Esophagus muscularis mucosa (tissue), 4 donors: Measurements from ENCODE around the gene C1orf21. TPM values are rescaled to one million over a fixed set of nuclear protein-coding genes. Genes with fewer than 3 reads are reported as not detected.
A peak's percentile ranks its signal among the peaks of the same experiment; 100 is the strongest.

Experiments used
- DNase-seq: peaks from one replicate; pipeline ENCODE4 v3.0.0-alpha.2; 2017; ENCODE audit errors: extremely low spot score
- H3K27ac ChIP-seq, 4 donors: fragments of 200-600 bp; sonication (generic); replicated peaks in 1 of 4; 1 replicate in 3 of 4; 2 replicates in 1 of 4; pipeline ENCODE4 v1.5.1; 2016 to 2019; ENCODE audit warnings: mild to moderate bottlenecking in 1 of 4
- H3K27me3 ChIP-seq, 4 donors: fragments of 200-600 bp; sonication (generic); one replicate each; pipeline versions ENCODE4 v1.5.1 to v1.6.0; 2016 to 2019
- H3K36me3 ChIP-seq, 4 donors: fragments of 200-600 bp; sonication (generic); one replicate each; pipeline ENCODE4 v1.5.1; 2016 to 2019
- H3K4me1 ChIP-seq, 4 donors: fragments of 200-600 bp; sonication (generic); one replicate each; pipeline ENCODE4 v1.5.1; 2016 to 2019
- H3K4me3 ChIP-seq, 4 donors: fragments of 200-600 bp; sonication (generic); 1 replicate in 2 of 4; 2 replicates in 2 of 4; pipeline ENCODE4 v1.5.1; 2016 to 2019; ENCODE audit warnings: mild to moderate bottlenecking in 4 of 4, moderate library complexity in 1 of 4
- H3K9me3 ChIP-seq, 4 donors: fragments of 200-600 bp; sonication (generic); 1 replicate in 3 of 4; 2 replicates in 1 of 4; pipeline ENCODE4 v1.5.1; 2016 to 2019
- CTCF ChIP-seq, 3 experiments: fragments of 200-600 bp in 2 of 3; fragments of 450-650 bp in 1 of 3; sonication (generic) in 2 of 3; IDR thresholded peaks; one replicate each; pipeline ENCODE4 v1.5.1; 2017 to 2019; ENCODE audit warnings: antibody characterized with exemption in 3 of 3, mild to moderate bottlenecking in 2 of 3, moderate library complexity in 1 of 3
- EP300 ChIP-seq: sonication (generic); formaldehyde crosslinking; IDR thresholded peaks from one replicate; pipeline ENCODE4 v1.6.1; 2017; ENCODE audit warnings: antibody characterized with exemption
- POLR2A ChIP-seq: fragments of 450-650 bp; IDR thresholded peaks from one replicate; pipeline ENCODE4 v1.6.1; 2017; ENCODE audit warnings: antibody characterized with exemption, moderate library complexity, mild to moderate bottlenecking, low read depth
- POLR2AphosphoS5 ChIP-seq, 2 donors: sonication (generic); formaldehyde crosslinking; IDR thresholded peaks; one replicate each; pipeline ENCODE4 v1.6.1; 2017; ENCODE audit warnings: antibody characterized with exemption in 2 of 2
- WGBS: methylation state at CpG from one replicate; pipeline ENCODE4 v1.1.5; 2018; 5-methylcytosine and 5-hydroxymethylcytosine counted together
- intact Hi-C: fragments of 100-400 bp; cut with DNase I; formaldehyde crosslinking; loops from one replicate; pipeline ENCODE4 v1.15.1; 2023
- total RNA-seq, 4 donors: library from RNA; depleted of rRNA; stranded (reverse); fragments of >200 nt; gene quantifications; one replicate each; pipeline versions ENCODE4 v1.1.0 to v1.2.1, GENCODE V29; 2016

The C1orf21 gene
- total RNA-seq, 4 donors from 2014 or later: 39.5 to 91.7 (median 58.8) TPM

DNA sequence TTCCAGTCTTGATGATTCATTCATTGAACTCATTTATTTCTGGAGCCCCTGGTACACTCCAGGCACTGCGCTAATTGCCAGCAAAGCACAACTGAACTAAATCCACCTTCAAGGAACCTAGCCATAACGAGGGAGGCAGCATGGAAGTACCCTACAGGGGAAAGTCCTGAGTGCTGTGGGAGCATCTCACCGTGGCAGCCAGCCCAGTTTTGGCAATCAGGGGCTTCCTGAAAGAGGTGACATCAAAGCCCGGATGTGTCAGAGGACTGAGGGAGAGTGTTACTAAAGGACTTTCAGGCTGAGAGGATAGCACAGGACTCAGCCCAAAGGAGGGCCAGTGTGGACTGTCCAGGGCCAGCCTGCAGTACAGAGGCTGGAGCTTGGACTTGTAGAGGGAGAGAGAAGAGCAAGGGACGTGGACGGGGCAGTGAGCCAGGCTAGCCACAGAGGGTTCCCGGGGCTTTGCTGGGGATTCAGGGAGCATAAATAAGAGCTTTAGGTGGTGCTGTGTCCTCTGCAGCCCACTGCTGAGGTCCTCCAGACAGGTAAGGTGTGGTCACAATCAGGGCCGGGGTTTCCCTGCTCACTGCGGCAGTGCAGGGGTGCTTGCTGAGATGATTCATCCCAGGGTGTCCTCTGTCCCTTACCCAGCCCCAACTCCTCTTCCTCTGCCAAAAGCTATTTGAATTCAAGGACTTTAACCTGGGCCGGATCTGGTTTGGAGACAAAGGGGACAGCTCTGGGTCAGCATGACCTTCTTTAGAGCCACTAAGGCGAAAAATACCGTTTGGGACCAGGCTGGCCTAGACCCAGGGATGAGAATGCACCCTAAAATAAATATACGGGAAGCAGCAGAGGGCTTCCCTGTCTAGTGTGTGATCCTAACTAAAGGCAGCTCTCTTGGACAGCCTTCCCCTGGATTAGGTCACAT is 239.5 kb downstream of the C1orf21 start:
- H3K27me3 ChIP-seq: no peaks in the 10 kb centered on the region
- no peak for TF ChIP-seq CTCF (IDR thresholded peaks at IDR 0.05)
- peak in 1 of 2 donors; percentile 15 for TF ChIP-seq POLR2AphosphoS5 (IDR thresholded peaks at IDR 0.05)
- DNase-seq: no peak
- H3K4me3 ChIP-seq: no peak overlapping the region
- no peaks in the 10 kb centered on the region for H3K9me3 ChIP-seq
- 62% methylated on average over 13 of the region's 13 CpGs for WGBS
- H3K36me3 ChIP-seq: no peaks in the 10 kb centered on the region
- peak overlapping the region; percentile 47 to 96 (median 86) for H3K27ac ChIP-seq
- intact Hi-C loops: no loop called here
- peaks cover 80 to 93% (median 85%) of the 10 kb centered on the region in 4 donors for H3K4me1 ChIP-seq

- intact Hi-C loops: no loop called here
- H3K9me3 ChIP-seq: no peaks in the 10 kb centered on the region
- no peak for DNase-seq
- no peaks in the 10 kb centered on the region for H3K27me3 ChIP-seq
- peaks cover 74 to 91% (median 80%) of the 10 kb centered on the region in 4 donors for H3K4me1 ChIP-seq
- TF ChIP-seq POLR2AphosphoS5 (IDR thresholded peaks at IDR 0.05) (no peak), POLR2A (no peak), EP300 (no peak), CTCF (IDR thresholded peaks at IDR 0.05) (no peak)
- H3K27ac ChIP-seq: peak overlapping the region; percentile 47 to 96 (median 86)
- H3K4me3 ChIP-seq: no peak overlapping the region
- H3K36me3 ChIP-seq: no peaks in the 10 kb centered on the region
- WGBS: 83% methylated on average over 3 of the region's 3 CpGs
Observed at GRCh38 chr1:184627007-184627341, 240.1 kb downstream of the C1orf21 start.

GRCh38 chr1:184629266-184629665 is 242.4 kb downstream of the C1orf21 start:
- TF ChIP-seq POLR2A (no peak), POLR2AphosphoS5 (IDR thresholded peaks at IDR 0.05) (no peak), CTCF (IDR thresholded peaks at IDR 0.05) (no peak), EP300 (no peak)
- Histone ChIP-seq H3K4me3 (no peak overlapping the region), H3K27ac (peak overlapping the region; percentile 66 to 78 (median 70)), H3K27me3 (no peaks in the 10 kb centered on the region), H3K36me3 (no peaks in the 10 kb centered on the region), H3K4me1 (peaks cover 65 to 84% (median 79%) of the 10 kb centered on the region in 4 donors), H3K9me3 (no peaks in the 10 kb centered on the region)
- WGBS: 88% methylated on average over 4 of the region's 4 CpGs
- DNase-seq: no peak
- intact Hi-C loops: no loop called here

- TF ChIP-seq EP300 (no peak), POLR2A (no peak), CTCF (IDR thresholded peaks at IDR 0.05) (no peak), POLR2AphosphoS5 (IDR thresholded peaks at IDR 0.05) (no peak)
- WGBS: 83% methylated on average over 5 of the region's 5 CpGs
- no peak for DNase-seq
- no peaks in the 10 kb centered on the region for H3K36me3 ChIP-seq
- H3K9me3 ChIP-seq: no peaks in the 10 kb centered on the region
- peak overlapping the region; percentile 66 to 78 (median 70) for H3K27ac ChIP-seq
- no peaks in the 10 kb centered on the region for H3K27me3 ChIP-seq
- peaks cover 58 to 77% (median 70%) of the 10 kb centered on the region in 4 donors for H3K4me1 ChIP-seq
- intact Hi-C loops: no loop called here
- H3K4me3 ChIP-seq: no peak overlapping the region
Observed at GRCh38 chr1:184630679-184631060, 243.8 kb downstream of the C1orf21 start.
